ENCODE results near the gene VPS37C.

GRCh38 chr11:61140416-61140815 is 20.8 kb downstream of the VPS37C start:
- no peak for TF ChIP-seq CTCF (IDR thresholded peaks at IDR 0.05; ENCODE audit: low read length)
- TF ChIP-seq EZH2phosphoT487 (IDR thresholded peaks at IDR 0.05; ENCODE audit: low read length) = no peak
